ENCODE results near the gene LDAH.
"Not testable (repeated sequence)": the region's sequence is repeated elsewhere in the genome, so short reads cannot be mapped to it uniquely, and the experiment has no call there.

LDAH gene

DNA sequence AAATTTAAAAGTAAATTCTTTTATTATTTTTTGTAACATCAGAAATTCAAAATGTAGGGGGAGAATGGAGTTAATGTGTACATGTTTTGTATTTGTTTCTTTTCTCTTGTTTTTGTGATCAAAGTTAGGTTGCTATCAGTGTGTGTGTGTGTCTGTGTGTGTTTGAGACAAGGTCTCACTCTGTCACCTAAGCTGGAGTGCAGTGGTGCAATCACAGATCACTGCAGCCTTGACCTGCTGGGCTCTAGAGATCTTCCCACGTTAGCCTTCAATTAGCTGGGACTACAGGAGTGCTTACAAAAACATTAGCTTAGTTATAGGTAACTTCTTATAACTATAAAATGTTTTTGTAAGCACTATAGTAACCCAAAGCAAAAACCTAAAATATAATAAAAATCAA, 105.3 kb downstream of the LDAH start:
- DNase-seq = no peak

DNA sequence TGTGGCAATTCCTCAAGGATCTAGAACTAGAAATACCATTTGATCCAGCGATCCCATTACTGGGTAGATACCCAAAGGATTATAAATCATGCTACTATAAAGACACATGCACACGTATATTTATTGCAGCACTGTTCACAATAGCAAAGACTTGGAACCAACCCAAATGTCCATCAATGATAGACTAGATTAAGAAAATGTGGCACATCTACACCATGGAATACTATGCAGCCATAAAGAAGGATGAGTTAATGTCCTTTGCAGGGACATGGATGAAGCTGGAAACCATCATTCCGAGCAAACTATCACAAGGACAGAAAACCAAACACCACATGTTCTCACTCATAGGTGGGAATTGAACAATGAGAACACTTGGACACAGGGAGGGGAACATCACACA, 106.7 kb downstream of the LDAH start:
- DNase-seq = not testable (repeated sequence)

DNA sequence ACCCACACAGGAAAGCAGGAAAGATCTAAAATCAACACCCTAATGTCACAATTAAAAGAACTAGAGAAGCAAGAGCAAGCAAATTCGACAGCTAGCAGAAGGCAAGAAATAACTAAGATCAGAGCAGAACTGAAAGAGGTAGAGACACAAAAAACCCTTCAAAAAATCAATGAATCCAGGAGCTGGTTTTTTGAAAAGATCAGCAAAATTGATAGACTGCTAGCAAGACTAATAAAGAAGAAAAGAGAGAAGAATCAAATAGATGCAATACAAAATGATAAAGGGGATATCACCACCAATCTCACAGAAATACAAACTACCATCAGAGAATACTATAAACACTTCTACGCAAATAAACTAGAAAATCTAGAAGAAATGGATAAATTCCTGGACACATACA, 108.5 kb downstream of the LDAH start:
- not testable (repeated sequence) for DNase-seq

DNA sequence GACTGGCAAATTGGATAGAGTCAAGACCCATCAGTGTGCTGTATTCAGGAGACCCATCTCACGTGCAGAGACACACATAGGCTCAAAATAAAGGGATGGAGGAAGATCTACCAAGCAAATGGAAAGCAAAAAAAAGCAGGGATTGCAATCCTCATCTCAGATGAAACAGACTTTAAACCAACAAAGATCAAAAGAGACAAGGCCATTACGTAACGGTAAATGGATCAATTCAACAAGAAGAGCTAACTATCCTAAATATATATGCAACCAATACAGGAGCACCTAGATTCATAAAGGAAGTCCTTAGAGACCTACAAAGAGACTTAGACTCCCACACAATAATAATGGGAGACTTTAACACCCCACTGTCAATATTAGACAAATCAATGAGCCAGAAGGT, 109.3 kb downstream of the LDAH start:
- not testable (repeated sequence) for DNase-seq

DNA sequence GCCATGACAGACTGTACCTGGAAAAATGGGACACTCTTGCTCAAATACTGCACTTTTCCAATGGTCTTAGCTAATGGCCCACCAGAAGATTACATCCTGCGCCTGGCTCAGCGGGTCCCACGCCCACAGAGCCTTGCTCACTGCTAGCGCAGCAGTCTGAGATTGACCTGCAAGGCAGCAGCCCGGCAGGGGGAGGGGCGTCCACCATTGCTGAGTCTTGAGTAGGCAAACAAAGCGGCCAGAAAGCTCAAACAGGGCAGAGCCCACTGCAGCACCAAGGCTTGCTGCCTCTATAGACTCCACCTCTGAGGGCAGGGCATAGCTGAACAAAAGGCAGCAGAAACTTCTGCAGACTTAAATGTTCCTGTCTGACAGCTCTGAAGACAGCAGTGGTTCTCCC, 111.3 kb downstream of the LDAH start:
- DNase-seq = not testable (repeated sequence)

DNA sequence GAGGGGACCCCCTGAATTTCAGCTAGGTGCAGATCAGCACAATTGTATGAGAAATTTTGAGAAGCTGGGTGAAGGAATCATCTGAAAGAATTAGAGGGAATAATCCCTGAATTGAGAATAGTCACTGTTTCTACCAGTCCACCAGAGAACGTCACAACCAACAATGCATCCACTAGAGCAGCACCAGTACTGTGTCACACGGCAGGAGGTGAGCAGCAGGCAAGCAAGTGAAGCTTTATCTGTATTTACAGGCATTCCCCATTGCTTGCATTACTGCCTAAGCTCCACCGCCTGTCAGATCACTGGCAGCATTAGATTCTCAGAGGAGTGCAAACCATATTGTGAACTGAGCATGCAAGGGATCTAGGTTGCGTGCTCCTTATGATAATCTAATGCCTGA, 115.3 kb downstream of the LDAH start:
- no peak for DNase-seq

DNA sequence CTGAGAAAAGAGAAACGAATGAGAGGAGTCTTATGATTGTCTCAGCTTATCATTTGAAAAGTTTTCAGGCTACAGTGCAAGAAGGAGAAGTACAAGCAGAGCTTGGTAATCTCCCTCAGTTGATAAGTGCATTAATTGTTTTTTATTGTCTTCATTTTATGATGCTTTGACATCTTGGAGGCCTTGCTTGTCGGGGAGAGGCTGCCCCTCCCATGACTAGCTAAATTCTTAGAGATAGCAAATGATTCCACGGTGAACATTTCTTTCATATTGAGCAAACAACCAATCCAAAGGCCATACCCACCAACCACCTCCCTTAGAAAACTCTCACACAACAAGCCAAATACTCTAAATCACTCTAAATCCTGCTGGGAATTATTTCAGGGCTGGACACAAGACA, 116.1 kb downstream of the LDAH start:
- DNase-seq = no peak

DNA sequence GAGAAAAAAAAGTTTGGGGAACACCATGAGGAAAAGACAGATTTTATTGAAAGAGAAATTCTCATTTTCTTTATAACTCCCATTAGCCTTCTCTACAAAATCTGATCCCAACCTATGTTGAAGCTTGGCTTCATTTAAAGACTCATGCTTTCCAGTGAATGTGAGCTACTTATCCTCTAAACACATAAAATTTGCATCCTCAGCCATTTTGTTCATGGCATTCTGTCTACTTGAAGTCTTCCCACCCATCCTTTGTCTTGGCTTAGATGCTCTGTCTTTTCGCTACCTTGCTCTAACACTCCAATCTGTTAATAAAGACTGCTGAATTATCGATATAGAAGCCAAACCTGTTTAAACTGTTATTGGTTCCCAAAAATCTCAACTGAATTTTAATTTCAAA, 116.7 kb downstream of the LDAH start:
- no peak for DNase-seq

DNA sequence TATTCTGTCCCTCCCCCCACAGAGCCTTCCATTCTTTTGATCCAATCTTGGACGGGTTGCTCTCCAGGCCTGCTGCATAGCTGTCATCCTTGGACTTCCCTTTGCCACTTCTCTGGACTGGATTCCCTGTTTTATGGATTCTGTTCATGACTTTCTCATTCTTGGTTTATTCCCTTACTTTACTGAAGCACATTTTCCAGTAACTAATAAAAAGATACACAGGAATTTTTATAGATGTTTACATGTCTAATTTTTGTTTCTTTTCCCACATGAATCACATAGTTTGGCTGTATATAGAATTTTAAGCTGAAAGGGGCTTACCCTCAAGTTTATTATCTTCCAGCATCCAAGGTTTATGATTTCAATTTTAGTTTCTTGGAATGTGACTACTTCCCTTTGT, 118.0 kb downstream of the LDAH start:
- no peak for DNase-seq

DNA sequence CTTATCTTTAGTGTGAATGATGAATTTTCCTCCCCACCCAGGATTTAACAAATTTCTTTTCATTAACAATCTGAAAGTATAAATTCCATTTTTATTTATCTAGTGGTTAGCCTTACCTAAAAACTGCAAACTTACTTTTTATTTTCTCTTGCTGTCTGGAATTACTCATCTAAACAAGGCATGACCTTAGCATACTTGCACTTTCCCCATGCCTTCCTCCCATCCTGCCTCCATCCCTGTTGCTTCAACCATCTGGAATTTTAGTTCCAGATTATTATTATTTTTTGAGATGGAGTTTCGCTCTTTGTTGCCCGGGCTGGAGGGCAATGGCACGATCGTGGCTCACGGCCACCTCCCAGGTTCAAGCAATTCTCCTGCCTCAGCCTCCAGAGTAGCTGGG, 120.3 kb downstream of the LDAH start:
- no peak for DNase-seq

DNA sequence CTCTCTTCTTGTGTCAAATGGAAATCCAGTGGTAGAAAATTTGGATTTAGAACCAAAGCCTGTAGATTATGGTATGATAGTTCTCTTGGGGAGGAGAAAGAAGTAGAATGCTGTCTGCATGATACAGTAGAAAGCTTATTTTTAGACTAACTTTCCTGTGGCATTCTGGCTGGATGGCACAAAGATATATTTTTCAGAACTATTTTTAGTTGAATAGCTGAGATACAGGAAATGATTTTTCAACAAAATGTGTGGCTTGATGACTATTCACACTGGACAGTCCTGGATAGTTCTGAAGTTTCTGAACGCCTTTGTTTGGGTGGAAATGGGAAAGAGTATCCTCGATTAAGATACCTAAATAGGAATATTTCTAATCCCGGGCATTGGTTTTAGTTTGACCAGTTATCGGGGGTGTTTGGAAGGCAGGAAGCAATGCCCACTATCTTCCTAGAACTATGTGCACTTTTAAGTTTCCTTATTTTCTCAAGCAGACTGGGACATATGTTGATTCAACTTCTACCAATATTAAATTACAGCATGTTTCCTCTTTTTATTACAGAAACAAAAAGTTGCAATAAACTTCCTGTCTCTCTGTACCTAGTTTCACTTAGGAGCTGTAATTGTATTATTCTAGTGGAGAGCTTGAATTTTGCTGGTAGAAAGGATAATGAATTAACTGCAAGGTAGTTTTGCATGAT, 123.8 kb downstream of the LDAH start:
- no peak for DNase-seq

DNA sequence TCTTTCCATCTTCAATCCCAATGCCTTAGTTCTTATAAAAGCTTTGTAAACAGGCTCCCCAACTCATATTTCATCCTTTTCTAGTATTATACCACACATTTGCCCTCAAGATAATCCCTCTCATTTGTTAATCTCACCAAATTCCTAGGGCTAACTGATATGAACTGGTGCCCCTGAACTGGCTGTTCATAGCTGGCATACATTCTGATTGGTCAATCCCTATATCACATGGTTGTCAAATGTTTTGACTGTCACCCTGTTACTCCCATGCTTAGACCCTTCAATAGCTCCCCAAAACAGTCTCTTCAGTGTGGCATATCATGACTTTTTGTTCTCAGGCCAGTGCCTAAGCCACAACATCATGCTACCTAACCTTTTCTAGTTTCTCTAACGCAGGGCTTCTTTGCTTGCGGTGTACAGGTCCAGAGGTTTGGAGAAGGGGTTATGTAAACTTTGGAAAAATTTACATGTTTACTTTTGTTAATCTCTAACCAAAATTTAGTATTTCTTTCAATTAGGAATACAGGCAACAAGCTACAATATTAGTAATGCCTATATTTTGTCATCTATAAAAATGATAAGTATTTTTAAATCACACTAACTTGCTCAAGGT, 125.5 kb downstream of the LDAH start:
- no peak for DNase-seq

DNA sequence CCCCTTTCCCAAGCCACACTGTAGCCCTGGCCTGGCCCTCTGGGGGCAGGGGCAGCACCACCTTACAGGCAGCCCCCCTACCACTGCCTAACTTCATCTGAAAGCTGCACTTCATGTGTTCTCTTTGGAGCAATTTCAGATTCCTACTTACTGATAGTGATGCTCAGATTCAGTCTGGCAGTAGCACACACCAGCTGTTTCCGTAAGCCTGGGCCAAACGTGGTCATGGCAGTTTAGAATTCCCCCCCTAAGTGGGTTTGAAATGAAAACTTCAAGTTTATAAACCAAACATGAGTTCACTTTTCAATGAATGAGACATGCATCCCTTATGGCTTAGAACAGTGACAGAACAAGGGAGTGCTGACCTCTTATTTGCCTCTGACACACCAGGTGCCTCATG, 126.5 kb downstream of the LDAH start:
- no peak for DNase-seq

DNA sequence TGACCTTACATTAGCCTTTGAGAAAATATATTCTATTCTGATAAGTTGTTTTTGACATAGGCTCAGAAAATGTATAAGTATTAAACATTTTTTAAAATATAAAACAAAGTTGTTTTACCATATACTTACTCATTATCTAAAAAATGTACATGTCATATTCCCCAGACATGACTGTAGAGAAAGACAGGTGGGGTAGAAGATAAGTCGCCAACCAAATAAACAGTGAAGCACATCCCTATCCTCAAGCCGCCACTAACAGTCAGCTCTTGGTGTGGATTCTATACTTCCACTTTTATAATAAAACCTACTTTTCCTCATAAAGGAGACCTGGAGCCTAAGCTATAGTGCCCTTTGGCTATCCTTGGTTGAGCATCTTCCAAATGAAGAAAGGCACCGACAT, 129.6 kb downstream of the LDAH start:
- DNase-seq = no peak

DNA sequence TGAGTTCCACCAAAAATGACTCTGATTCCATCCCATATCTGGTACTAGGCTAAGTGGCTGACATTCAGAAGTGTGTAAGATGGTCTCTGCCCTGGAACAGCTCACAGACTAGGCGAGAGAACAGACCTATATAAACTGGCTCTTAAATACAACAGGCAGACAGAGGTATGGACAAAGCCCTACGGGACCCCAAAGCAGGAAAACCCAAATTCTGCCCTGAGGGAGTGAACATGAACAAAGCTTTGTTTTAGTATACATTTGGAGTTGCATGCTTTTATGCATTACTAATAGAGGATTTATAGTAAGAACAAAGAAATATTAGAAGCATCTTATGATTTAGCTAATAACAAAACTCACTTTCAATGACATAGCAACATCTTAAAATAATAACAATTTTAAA, 130.8 kb downstream of the LDAH start:
- DNase-seq = no peak

DNA sequence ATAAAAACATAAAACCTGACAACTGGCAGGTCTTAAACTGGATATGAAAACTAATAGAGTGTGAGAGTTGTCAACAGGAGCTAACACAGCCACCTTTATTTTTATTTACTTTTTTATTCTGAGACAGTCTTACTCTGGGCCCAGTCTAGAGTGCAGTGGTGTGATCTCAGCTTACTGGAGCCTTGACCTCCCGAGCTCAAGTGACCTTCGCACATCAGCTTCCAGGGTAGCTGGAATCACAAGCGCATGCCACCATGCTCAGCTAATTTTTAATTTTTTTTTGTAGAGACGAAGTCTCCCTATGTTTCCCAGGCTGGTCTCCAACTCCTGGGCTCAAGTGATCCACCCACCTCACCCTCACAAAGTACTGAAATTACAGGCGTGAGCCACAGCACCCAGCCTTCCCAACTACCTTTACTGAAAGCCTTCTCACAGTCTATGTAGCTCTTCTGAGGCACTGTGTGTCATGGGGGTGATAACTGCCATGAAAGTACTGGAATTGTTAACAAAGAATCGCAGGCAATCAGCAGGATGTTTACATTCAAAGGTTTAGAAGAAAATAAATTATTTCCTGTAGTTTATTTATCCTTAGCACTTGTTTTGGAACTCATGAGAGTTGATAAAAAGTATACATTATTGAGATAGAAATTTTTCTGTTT, 131.7 kb downstream of the LDAH start:
- no peak for DNase-seq

DNA sequence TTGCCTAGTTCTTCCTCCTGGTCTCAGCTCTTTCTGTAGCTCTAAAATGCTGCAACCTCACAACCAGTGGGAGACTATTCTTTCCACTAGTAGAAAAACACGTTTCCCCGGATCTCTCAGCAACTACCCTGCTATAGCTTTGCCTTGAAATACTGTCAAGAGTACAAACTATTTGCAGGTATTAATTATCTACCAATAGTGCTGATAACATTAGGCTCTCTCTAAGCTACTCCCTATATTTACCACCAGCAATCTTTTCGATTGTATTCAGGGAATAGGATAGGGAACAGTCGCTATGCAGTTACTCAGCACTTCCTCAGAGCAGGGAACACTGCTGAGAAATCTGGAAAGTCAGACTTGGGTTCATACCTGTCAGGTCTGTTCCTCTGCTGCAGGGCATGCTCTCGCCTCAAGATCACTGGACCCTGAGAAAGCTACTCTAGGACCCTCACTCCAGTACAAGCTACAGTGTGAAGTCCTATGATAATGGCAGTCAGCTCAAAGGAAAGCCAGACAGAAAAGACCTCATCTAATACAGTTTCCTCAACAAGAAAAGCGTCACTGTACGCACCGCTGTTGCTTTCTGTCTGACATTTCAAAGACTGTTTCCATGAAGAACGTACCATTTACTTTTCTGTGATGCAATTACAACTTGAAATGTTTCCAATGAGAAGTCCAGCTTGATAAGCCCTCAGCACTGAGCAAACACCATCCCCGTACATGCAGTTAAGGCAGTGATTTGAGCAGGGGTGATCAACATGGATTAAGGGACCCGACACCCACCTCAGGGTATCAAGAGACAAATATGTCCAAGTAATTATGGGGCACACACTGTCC, 133.3 kb downstream of the LDAH start:
- no peak for DNase-seq

DNA sequence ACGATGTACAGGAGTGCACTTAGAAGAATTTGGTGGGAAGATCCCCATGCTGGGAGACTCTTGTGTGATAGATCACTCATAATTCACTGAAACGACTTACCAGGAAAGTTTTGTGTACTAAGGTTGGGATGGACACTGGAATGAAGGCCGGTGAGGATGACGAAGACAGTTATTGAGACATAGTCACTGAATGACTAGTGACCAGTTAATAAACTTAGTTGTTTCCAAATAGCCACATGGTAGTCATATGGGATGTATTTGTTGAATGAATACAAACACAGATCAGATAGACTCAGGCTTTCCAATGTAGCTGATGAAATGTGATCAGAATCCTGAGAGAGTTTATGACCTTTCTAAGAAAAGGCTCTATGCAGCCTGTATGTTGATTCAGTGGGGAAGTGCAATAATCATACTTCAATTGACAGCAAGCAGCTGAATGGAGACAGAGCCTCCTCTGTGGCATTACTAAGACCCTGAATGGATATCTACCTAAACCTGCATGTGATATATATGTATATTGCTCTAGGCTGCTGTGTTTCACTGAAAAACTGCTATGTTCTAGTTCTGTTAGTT, 135.6 kb downstream of the LDAH start:
- DNase-seq = no peak

DNA sequence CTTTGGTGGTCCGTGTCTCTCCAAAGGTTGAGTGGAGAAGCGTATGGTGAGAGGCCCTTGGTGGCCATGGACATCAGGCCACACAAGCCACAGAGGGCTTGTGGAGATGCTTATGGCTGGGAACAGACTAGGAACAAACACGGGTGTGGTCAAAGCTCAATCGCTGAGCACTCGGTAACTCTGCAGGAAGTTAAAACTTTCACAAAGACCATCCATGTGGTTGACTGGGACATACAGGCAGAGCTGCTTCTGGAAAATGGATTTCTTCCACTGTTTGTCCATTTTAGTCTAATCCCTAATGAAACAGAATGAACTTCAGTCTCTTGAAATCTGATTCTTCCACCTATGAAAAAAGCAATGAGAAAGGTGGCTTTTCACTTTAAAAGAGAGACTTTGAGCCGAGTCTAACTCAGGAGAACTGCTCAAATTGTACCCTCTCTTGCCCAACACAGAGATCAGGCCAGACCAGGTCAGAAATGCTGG, 138.3 kb downstream of the LDAH start:
- DNase-seq = no peak

DNA sequence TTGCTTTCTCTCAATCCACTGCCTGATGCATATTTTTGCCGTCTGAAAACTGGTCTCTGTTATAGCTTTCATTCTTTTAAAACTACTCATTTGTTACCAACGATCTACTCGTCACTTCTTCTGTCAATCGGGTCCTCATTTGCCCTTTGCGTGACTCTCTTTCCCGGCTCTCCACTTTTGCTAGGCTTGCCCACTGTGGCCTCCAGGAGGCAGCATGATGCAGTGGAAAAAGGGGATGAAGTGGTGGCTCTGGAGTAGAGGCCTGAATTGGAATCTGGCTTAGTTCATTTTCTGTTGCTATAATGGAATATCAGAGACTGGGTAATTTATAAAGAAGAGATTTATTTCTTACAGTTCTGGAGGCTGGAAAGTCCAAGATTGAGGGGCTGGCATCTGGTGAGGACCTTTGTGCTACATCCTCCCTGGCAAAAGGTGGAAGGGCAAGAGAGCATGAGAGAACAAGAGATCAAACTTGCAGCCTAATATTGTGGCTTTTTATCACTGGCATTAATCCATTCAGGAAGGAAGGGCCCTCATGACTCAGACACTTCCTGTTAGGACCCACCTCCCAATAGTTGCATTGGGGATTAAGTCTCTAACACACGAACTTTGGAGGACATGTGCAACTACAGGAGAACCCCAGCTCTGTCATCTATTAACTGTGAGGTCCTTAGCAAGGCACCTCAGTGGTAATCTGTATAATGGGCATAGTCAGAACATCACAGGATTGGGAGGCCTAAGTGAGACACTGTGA, 140.6 kb downstream of the LDAH start:
- peak in 1 of 2 experiments; percentile 38 for DNase-seq

DNA sequence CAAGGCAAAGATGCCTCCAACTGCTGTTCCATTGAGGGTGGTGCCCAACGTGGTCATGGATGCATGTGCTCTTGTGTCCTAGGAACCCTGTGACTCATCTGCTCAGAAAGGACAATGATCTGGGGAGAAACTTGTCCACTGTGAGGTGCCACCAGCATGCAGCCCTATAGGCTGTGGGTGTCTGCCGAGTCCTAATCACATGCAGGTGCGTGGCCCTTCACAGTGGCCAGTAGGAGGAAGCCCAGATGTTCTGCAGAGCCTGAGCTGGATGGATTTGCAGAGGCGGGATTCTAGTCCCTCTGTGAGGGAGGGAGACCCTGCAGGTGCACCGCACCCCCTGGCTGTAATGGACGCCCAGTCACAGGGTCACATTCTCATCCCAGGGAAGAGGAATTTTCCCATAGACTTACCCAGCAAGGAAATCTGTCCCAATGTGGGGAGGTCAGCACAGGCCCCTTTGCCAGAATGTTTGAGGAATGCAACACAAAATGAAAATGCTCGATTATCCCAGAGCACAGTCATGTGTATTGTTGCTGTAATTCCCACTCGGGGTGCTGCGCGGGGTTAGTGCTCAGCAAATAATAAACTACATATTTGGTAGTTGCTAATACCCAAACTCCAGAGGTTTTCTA, 142.0 kb downstream of the LDAH start:
- DNase-seq = no peak

DNA sequence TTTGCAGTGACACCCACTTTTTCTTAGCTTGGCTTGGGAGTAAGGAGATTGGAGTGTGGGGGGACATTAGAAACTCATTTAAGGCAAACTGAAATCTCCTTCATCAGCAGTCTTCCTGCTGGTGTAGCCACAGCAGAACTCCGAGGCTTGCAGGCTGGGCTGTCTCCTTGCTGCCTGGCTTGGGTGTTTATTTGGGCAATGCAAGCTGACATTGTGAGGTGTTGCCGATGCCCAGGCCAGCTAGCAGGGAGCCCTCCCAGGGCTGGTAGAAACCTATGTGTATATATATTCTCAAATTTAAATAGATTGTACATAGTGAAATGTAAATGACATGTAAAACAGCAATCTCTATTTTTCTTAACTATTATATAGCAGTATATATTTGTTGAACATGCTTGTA, 144.1 kb downstream of the LDAH start:
- peak in 1 of 2 experiments; percentile 43 for DNase-seq

Data from NCI-H526 (cell line).